DOHH2 (cell line): Measurements from ENCODE around the gene AMPH.
"Not testable (repeated sequence)": the region's sequence is repeated elsewhere in the genome, so short reads cannot be mapped to it uniquely, and the experiment has no call there.

Experiments used
- H3F3A ChIP-seq: fragments of 200-600 bp; sonication (generic), shearing (Covaris generic); 2 replicates; pipeline ENCODE4 v1.6.0; 2016; ENCODE audit warnings: antibody characterized with exemption, mild to moderate bottlenecking; ENCODE audit not compliant: control insufficient read depth, insufficient read depth
- H3K27ac ChIP-seq: fragments of 200-600 bp; sonication (generic); 2 replicates; pipeline ENCODE4 v1.5.1; 2014; ENCODE audit warnings: low read depth, mild to moderate bottlenecking, low read length, moderate library complexity
- H3K27me3 ChIP-seq: fragments of 200-600 bp; sonication (generic); 2 replicates; pipeline ENCODE4 v1.6.1; 2014; ENCODE audit warnings: mild to moderate bottlenecking, low read length, mixed read lengths; ENCODE audit not compliant: control insufficient read depth
- H3K36me3 ChIP-seq: fragments of 200-600 bp; sonication (generic); 2 replicates; pipeline ENCODE4 v1.6.1; 2014; ENCODE audit warnings: mild to moderate bottlenecking, low read length, moderate library complexity, mixed read lengths; ENCODE audit not compliant: control insufficient read depth
- H3K4me1 ChIP-seq: fragments of 200-600 bp; sonication (generic); 2 replicates; pipeline ENCODE4 v1.6.1; 2014; ENCODE audit warnings: mild to moderate bottlenecking, low read length, mixed read lengths; ENCODE audit not compliant: control insufficient read depth
- H3K4me2 ChIP-seq: fragments of 200-600 bp; sonication (generic); 2 replicates; pipeline ENCODE4 v1.6.0; 2014; ENCODE audit warnings: mild to moderate bottlenecking, low read length, moderate library complexity
- H3K4me3 ChIP-seq: fragments of 200-600 bp; sonication (generic); 2 replicates; pipeline ENCODE4 v1.5.1; 2014; ENCODE audit warnings: mild to moderate bottlenecking, low read length, mixed read lengths
- H3K79me2 ChIP-seq: fragments of 200-600 bp; sonication (generic); 2 replicates; pipeline ENCODE4 v1.6.1; 2014; ENCODE audit warnings: mild to moderate bottlenecking, low read length, mixed read lengths; ENCODE audit not compliant: control insufficient read depth
- H3K9me2 ChIP-seq: fragments of 200-600 bp; sonication (generic); replicated peaks from 2 replicates; pipeline ENCODE4 v1.6.1; 2014; ENCODE audit warnings: mild to moderate bottlenecking, low read length, mixed read lengths; ENCODE audit not compliant: control insufficient read depth
- H3K9me3 ChIP-seq: fragments of 200-600 bp; sonication (generic); 2 replicates; pipeline ENCODE4 v1.6.1; 2014; ENCODE audit warnings: antibody characterized with exemption, low read length, mixed read lengths; ENCODE audit not compliant: control insufficient read depth, insufficient read depth
- H4K20me1 ChIP-seq: fragments of 200-600 bp; sonication (generic); 2 replicates; pipeline ENCODE4 v1.6.0; 2014; ENCODE audit warnings: low read depth, mild to moderate bottlenecking, antibody characterized with exemption, low read length, moderate library complexity; ENCODE audit not compliant: control insufficient read depth, insufficient read depth
- EZH2phosphoT487 ChIP-seq: fragments of 200-600 bp; sonication (generic); IDR thresholded peaks from 2 replicates; pipeline ENCODE4 v1.6.1; 2017; ENCODE audit warnings: borderline replicate concordance, mild to moderate bottlenecking, antibody characterized with exemption, low read length, moderate library complexity, mixed read lengths
- TF ChIP-seq, protein P1 (sequence below): fragments of 200-600 bp; sonication (generic); IDR thresholded peaks from one replicate; pipeline ENCODE4 v1.5.1; 2014; ENCODE audit warnings: antibody characterized with exemption, mild to moderate bottlenecking, low read depth, low read length; ENCODE audit not compliant: poor library complexity, severe bottlenecking

Gene AMPH

DNA sequence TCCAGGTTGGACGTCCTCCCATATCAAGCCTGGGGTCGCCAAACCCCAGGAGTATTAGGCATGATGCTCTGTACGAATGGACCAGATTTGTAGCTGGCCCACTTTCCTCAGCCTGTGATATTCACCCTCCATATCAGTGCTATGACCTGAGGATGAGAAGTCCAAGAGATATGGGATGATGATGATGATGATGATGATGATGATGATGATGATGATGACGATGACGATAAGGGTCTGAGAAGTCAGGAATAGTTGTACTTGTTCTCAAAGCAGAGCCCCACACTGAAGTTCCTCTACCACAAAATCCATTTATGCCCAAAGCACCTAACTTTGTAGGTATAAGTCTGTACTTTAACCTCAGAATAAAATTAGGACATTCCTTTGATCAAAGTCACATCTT is 50.7 kb downstream of the AMPH start:
- no peak for TF ChIP-seq EZH2phosphoT487
- TF ChIP-seq, protein P1, sequence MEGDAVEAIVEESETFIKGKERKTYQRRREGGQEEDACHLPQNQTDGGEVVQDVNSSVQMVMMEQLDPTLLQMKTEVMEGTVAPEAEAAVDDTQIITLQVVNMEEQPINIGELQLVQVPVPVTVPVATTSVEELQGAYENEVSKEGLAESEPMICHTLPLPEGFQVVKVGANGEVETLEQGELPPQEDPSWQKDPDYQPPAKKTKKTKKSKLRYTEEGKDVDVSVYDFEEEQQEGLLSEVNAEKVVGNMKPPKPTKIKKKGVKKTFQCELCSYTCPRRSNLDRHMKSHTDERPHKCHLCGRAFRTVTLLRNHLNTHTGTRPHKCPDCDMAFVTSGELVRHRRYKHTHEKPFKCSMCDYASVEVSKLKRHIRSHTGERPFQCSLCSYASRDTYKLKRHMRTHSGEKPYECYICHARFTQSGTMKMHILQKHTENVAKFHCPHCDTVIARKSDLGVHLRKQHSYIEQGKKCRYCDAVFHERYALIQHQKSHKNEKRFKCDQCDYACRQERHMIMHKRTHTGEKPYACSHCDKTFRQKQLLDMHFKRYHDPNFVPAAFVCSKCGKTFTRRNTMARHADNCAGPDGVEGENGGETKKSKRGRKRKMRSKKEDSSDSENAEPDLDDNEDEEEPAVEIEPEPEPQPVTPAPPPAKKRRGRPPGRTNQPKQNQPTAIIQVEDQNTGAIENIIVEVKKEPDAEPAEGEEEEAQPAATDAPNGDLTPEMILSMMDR = no peak
- H3K9me3 ChIP-seq = no peaks in the 10 kb centered on the region

DNA sequence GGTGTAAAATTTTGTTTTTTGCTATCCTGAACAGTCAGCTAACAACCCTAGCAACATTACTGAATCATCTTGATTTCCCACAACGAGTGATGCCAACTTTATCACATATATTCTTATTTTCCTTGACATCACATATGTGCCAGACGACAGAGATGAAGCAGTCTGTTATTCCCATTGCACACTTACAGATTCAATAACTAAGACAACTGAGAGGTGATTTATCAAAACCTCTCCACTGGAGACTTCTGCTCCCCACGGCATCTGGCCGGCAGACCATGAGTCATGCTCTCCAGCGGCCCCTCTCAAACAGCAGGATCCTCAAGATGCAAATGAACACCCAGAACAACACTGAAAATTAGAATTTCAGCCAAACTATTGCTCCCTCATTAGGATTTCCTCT is 57.1 kb downstream of the AMPH start:
- no peaks in the 10 kb centered on the region for H3K9me2 ChIP-seq
- no peak for TF ChIP-seq EZH2phosphoT487
- TF ChIP-seq, protein P1 = no peak
- H3K9me3 ChIP-seq = no peaks in the 10 kb centered on the region
- no peak overlapping the region for H3K4me3 ChIP-seq
- no peak overlapping the region for H3K4me2 ChIP-seq
- no peaks in the 10 kb centered on the region for H4K20me1 ChIP-seq
- no peaks in the 10 kb centered on the region for H3F3A ChIP-seq
- H3K36me3 ChIP-seq = no peaks in the 10 kb centered on the region
- no peaks in the 10 kb centered on the region for H3K79me2 ChIP-seq
- H3K4me1 ChIP-seq = no peaks in the 10 kb centered on the region
- H3K27ac ChIP-seq = no peak overlapping the region
- no peaks in the 10 kb centered on the region for H3K27me3 ChIP-seq

More for the DNA sequence above, 50.7 kb downstream of the AMPH start:
- Histone ChIP-seq H3K4me3 (no peak overlapping the region), H3K36me3 (no peaks in the 10 kb centered on the region), H3K27ac (no peak overlapping the region), H3F3A (no peaks in the 10 kb centered on the region), H4K20me1 (no peaks in the 10 kb centered on the region), H3K4me1 (no peaks in the 10 kb centered on the region), H3K27me3 (no peaks in the 10 kb centered on the region), H3K9me2 (no peaks in the 10 kb centered on the region), H3K4me2 (no peak overlapping the region), H3K79me2 (no peaks in the 10 kb centered on the region)

DNA sequence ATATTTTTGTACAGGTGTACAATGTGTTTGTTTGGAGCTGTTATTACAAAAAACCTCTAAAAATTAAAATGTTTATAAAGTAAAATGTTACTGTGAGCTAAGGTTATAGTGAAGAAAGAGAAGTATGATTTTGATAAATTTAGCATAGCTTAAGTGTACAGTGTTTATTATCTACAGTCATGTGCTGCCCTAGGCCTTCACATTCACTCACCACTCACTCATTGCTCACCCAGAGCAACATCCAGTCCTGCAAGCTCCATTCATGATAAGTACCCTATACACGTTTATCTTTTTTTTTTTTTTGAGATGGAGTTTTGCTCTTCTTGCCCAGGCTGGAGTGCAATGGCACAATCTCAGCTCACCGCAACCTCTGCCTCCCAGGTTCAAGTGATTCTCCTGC is 59.6 kb downstream of the AMPH start:
- not testable (repeated sequence) for H3K36me3 ChIP-seq, H3K4me3 ChIP-seq, H3K27ac ChIP-seq, H4K20me1 ChIP-seq, H3K79me2 ChIP-seq, H3K9me3 ChIP-seq, H3K4me1 ChIP-seq, H3K27me3 ChIP-seq, H3K4me2 ChIP-seq, H3K9me2 ChIP-seq, H3F3A ChIP-seq

DNA sequence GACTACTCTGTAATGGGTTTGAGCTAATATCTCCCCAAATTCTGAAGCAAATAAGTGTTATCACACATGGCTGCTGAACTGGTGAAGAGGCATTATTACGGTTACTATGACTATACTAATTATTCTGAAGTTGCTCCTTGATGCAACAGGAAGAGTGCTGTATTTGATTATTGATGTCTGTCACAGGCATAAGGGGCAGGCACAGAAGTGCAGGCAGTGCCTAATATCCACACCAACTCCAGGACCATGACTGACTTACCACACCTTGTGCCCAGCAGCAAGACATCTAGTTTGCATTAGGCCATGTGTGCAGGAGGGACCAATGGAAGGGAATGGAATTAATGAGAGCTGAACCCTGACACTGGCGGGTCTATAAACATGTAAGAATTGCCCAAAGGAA is 62.7 kb downstream of the AMPH start:
- no peak overlapping the region for H3K27ac ChIP-seq
- no peaks in the 10 kb centered on the region for H3K36me3 ChIP-seq
- no peaks in the 10 kb centered on the region for H4K20me1 ChIP-seq
- H3K9me3 ChIP-seq = no peaks in the 10 kb centered on the region
- no peaks in the 10 kb centered on the region for H3F3A ChIP-seq
- H3K4me1 ChIP-seq = no peaks in the 10 kb centered on the region
- no peak overlapping the region for H3K4me3 ChIP-seq
- no peaks in the 10 kb centered on the region for H3K79me2 ChIP-seq
- TF ChIP-seq, protein P1 = no peak
- TF ChIP-seq EZH2phosphoT487 = no peak
- H3K4me2 ChIP-seq = no peak overlapping the region
- no peaks in the 10 kb centered on the region for H3K9me2 ChIP-seq
- no peaks in the 10 kb centered on the region for H3K27me3 ChIP-seq
